Stimulated activated naive CD8-positive, alpha-beta T cell treated with anti-CD3 and anti-CD28 coated beads, Interleukin-15, Interleukin-2, amounts not matched to agents 100 ng/mL and 50 ng/mL, for 24 hours (primary cell): ENCODE data around the gene PDE7B.
A peak's percentile ranks its signal among the peaks of the same experiment; 100 is the strongest.
"Not testable (repeated sequence)": the region's sequence is repeated elsewhere in the genome, so short reads cannot be mapped to it uniquely, and the experiment has no call there.

ENCODE experiments used
- H3K27ac Mint-ChIP-seq: one replicate; pipeline ENCODE4 v1.8.0; 2021; ENCODE audit warnings: mild to moderate bottlenecking, mixed read lengths
- H3K27me3 Mint-ChIP-seq: one replicate; pipeline ENCODE4 v1.8.0; 2021; ENCODE audit warnings: mixed read lengths
- H3K36me3 Mint-ChIP-seq: one replicate; pipeline ENCODE4 v1.8.0; 2021; ENCODE audit warnings: low read depth, mixed read lengths
- H3K4me1 Mint-ChIP-seq: one replicate; pipeline ENCODE4 v1.8.0; 2021; ENCODE audit warnings: low read depth, mixed read lengths
- H3K4me3 Mint-ChIP-seq: one replicate; pipeline ENCODE4 v1.8.0; 2021; ENCODE audit warnings: mild to moderate bottlenecking, mixed read lengths
- H3K9me3 Mint-ChIP-seq: one replicate; pipeline ENCODE4 v1.8.0; 2021; ENCODE audit warnings: mixed read lengths

Gene PDE7B

DNA sequence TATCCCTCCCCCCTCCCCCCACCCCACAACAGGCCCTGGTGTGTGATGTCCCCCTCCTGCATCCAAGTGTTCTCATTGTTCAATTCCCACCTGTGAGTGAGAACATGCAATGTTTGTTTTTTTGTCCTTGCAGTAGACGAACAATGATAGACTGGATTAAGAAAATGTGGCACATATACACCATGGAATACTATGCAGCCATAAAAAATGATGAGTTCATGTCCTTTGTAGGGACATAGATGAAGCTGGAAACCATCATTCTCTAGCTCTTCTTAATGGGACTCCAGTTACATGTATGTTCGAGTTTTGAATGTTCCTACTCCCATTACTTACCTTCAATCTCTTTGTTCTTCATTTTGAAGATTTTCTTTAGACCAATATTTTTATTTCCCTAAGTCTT lies 13.4 kb downstream of the PDE7B start:
- H3K4me3 Mint-ChIP-seq, H3K9me3 Mint-ChIP-seq, H3K4me1 Mint-ChIP-seq, H3K36me3 Mint-ChIP-seq, H3K27me3 Mint-ChIP-seq, H3K27ac Mint-ChIP-seq: not testable (repeated sequence)

DNA sequence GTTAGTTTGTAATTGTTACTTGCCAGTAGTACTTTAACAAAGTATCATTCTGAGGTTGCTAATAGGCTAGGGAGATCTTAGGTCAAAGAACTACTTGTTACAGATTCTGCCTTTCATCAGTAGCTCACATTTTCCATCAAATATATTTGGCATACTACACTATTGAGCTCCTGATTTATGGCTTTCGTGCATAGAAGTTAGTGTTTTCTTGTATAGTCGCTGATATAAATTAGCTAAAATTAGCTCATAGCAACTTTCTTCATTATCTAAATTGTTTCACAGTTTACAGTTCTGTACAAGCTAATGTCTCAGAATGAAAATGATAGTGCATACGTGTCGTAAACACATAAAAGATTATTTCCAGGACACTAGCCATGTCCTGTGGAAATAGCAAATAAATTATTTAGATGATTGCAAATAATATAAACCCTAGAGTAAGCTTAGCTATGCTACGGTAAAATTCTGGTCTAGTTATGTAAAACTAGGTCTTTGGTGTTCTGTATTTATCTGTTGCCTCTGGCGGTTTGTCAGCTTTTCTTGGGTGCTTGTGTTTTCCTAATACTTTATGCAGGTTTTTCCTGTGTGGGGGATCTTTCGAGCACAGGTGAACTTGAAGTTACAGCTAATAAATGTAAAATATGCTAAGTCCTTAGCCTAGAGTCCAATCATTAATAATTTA lies 15.1 kb downstream of the PDE7B start:
- no peaks in the 10 kb centered on the region for H3K27me3 Mint-ChIP-seq
- H3K4me1 Mint-ChIP-seq = peaks cover 22% of the 10 kb centered on the region
- peaks cover 5% of the 10 kb centered on the region for H3K36me3 Mint-ChIP-seq
- H3K27ac Mint-ChIP-seq = no peak overlapping the region
- H3K4me3 Mint-ChIP-seq = no peak overlapping the region
- H3K9me3 Mint-ChIP-seq = peaks cover 6% of the 10 kb centered on the region

DNA sequence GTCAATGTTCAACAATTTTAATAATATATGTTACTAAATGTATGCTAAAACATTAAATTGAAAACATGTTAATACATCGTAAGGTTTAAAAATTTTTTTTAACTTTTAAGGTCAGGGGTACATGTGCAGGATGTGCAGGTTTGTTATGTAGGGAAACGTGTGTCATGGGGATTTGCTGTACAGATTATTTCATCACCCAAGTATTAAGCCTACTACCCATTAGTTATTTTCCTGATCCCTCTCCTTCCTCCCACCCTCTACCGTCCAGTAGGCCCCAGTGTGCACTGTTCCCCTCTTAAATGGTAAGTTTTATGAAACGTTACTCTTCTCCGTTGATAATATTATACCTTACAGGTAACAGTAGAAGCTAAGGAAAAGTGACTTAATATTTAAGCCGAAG lies 15.8 kb downstream of the PDE7B start:
- peaks cover 5% of the 10 kb centered on the region for H3K36me3 Mint-ChIP-seq
- no peak overlapping the region for H3K4me3 Mint-ChIP-seq
- H3K27ac Mint-ChIP-seq = no peak overlapping the region
- peaks cover 6% of the 10 kb centered on the region for H3K9me3 Mint-ChIP-seq
- H3K4me1 Mint-ChIP-seq = peaks cover 22% of the 10 kb centered on the region
- no peaks in the 10 kb centered on the region for H3K27me3 Mint-ChIP-seq

DNA sequence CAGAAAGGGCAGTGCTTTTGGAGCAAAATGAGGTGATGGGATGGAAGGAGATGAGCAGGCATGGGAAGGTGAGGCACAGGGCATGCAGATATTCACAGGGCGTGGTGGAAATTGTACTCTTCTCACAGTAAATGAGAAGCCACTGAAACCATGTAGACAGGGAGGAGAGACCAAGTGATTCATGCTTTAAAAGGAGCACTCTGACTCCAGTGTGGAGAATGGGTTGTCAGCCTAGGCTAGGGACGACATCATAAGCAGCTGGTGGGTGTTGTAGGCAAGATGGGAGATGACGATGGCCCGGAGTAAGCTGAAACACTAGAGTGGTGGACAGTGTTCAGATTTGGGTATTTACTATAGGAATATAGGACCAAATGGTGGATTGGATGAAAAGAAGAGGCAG lies 18.4 kb downstream of the PDE7B start:
- Mint-ChIP-seq H3K4me1 (peaks cover 22% of the 10 kb centered on the region), H3K27me3 (no peaks in the 10 kb centered on the region), H3K4me3 (no peak overlapping the region), H3K9me3 (peaks cover 6% of the 10 kb centered on the region), H3K27ac (no peak overlapping the region), H3K36me3 (peaks cover 5% of the 10 kb centered on the region)

DNA sequence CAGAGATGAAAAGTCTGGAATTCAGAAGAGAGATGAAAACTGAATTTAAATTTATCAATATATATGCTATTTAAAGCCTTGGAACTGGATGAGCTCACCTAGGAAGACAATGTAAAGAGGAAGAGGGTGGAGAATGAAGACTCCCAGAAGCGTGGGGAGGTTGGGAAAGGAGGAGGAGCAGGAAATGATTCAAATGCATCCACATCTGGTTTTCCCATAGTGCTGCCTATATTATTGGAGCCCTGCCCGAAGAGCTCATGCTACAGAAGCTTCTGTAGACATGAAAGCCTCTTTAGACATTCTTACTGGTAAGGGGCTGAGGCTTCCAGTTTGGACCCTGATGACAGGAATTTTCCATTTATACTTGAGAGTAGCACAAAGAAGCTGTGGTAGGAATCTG lies 19.2 kb downstream of the PDE7B start:
- Mint-ChIP-seq H3K9me3 (no peaks in the 10 kb centered on the region), H3K4me3 (no peak overlapping the region), H3K27ac (no peak overlapping the region), H3K4me1 (peaks cover 24% of the 10 kb centered on the region), H3K36me3 (no peaks in the 10 kb centered on the region), H3K27me3 (no peaks in the 10 kb centered on the region)

DNA sequence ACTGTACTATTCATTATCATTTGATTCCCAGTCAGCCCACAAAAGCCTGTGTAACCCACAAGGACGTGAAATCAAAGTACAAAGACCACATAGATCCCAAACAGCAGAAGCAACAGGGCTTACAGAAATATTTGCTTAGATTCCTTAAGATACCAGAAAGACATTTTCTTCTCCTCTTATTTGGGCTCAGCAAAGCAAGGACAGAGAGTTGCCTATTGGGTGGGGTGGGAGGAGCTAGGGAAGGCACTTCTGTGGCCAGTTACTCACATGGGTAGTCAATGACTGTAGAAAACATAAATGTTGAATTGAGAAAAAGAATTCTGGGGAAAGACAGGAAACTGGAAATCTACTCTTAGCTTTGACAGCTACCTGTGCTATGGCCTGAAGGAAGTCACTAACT lies 19.8 kb downstream of the PDE7B start:
- H3K27ac Mint-ChIP-seq = no peak overlapping the region
- no peaks in the 10 kb centered on the region for H3K9me3 Mint-ChIP-seq
- H3K27me3 Mint-ChIP-seq = no peaks in the 10 kb centered on the region
- H3K36me3 Mint-ChIP-seq = no peaks in the 10 kb centered on the region
- H3K4me3 Mint-ChIP-seq = no peak overlapping the region
- peaks cover 29% of the 10 kb centered on the region for H3K4me1 Mint-ChIP-seq

DNA sequence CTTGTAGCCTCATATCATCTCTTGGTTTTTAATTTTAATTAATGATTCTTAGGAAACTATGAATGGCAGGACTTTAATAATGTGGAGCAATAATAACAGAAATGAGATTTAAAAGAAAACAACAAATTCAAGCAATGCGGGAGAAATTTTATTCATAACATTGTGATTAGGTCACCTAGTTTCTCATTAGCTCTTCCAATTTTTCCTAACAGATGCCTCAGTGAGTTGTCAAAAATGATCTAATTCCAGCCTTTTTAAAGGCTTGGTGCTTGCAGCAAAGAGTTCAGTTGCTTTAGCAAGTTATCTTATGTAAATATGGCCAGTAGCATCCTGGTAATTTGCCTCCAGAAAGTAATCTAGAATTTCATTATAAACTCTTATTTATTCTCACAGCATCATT lies 20.4 kb downstream of the PDE7B start:
- H3K27me3 Mint-ChIP-seq = no peaks in the 10 kb centered on the region
- no peaks in the 10 kb centered on the region for H3K36me3 Mint-ChIP-seq
- H3K27ac Mint-ChIP-seq = no peak overlapping the region
- H3K9me3 Mint-ChIP-seq = no peaks in the 10 kb centered on the region
- no peak overlapping the region for H3K4me3 Mint-ChIP-seq
- H3K4me1 Mint-ChIP-seq = peaks cover 34% of the 10 kb centered on the region

DNA sequence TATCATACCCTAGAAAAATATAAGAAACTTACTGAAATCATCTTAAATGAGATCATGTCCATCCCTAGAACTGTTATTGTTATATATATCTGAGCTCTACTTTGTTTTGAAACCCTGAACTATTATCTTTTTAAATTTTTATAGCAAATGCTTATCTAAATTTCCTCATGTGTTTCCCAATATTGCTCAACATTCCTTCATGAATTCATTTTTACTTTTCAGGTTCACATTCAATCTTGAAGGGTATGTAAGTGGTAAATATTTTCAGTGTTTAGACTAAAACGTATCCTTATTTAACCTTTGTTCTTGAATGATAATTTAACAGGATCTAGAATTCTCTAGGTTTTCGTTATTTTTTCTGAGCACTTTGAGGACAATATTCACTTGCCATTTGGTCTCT lies 23.9 kb downstream of the PDE7B start:
- Mint-ChIP-seq H3K36me3 (no peaks in the 10 kb centered on the region), H3K4me3 (no peak overlapping the region), H3K4me1 (peaks cover 50% of the 10 kb centered on the region), H3K27me3 (no peaks in the 10 kb centered on the region), H3K9me3 (no peaks in the 10 kb centered on the region), H3K27ac (peak overlapping the region; percentile 47)

GRCh38 chr6:135876058-135876457 lies 24.6 kb downstream of the PDE7B start:
- no peaks in the 10 kb centered on the region for H3K9me3 Mint-ChIP-seq
- peaks cover 50% of the 10 kb centered on the region for H3K4me1 Mint-ChIP-seq
- no peak overlapping the region for H3K4me3 Mint-ChIP-seq
- peak overlapping the region; percentile 47 for H3K27ac Mint-ChIP-seq
- H3K36me3 Mint-ChIP-seq = no peaks in the 10 kb centered on the region
- H3K27me3 Mint-ChIP-seq = no peaks in the 10 kb centered on the region

- H3K4me1 Mint-ChIP-seq = peaks cover 61% of the 10 kb centered on the region
- no peak overlapping the region for H3K4me3 Mint-ChIP-seq
Measured at GRCh38 chr6:135877666-135878065, 26.2 kb downstream of the PDE7B start.

GRCh38 chr6:135880066-135880972 lies 28.8 kb downstream of the PDE7B start:
- peaks cover 76% of the 10 kb centered on the region for H3K4me1 Mint-ChIP-seq
- peak overlapping the region; percentile 98 for H3K27ac Mint-ChIP-seq
- H3K9me3 Mint-ChIP-seq = no peaks in the 10 kb centered on the region
- H3K4me3 Mint-ChIP-seq = peak overlapping the region; percentile 86
- H3K36me3 Mint-ChIP-seq = no peaks in the 10 kb centered on the region
- no peaks in the 10 kb centered on the region for H3K27me3 Mint-ChIP-seq

More at GRCh38 chr6:135877666-135878065, 26.2 kb downstream of the PDE7B start:
- no peaks in the 10 kb centered on the region for H3K27me3 Mint-ChIP-seq
- no peaks in the 10 kb centered on the region for H3K36me3 Mint-ChIP-seq
- H3K9me3 Mint-ChIP-seq = no peaks in the 10 kb centered on the region
- peak overlapping the region; percentile 63 for H3K27ac Mint-ChIP-seq

DNA sequence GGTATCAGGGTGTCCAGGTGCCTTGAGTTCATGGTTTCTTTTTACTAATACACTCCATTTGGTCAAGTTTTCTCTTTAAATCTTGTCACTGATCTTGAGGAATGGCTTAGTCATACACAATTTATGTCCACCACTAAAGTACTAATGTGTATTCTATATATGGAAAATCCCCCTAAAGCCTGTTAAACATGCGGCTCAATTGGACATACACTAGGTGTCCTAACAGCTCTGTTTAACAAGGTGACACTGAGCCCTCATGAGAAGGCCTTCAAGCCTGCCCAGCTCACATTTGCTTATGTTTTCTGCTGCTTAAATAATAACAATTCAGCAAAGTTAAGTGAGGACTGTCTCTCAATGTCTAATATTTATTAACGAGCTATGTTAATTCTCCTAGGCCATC lies 31.5 kb downstream of the PDE7B start:
- H3K4me3 Mint-ChIP-seq = no peak overlapping the region
- H3K36me3 Mint-ChIP-seq = no peaks in the 10 kb centered on the region
- H3K27ac Mint-ChIP-seq = peak overlapping the region; percentile 98
- H3K4me1 Mint-ChIP-seq = peaks cover 59% of the 10 kb centered on the region
- no peaks in the 10 kb centered on the region for H3K27me3 Mint-ChIP-seq
- no peaks in the 10 kb centered on the region for H3K9me3 Mint-ChIP-seq

- peaks cover 58% of the 10 kb centered on the region for H3K4me1 Mint-ChIP-seq
- H3K36me3 Mint-ChIP-seq = no peaks in the 10 kb centered on the region
- H3K9me3 Mint-ChIP-seq = no peaks in the 10 kb centered on the region
- H3K4me3 Mint-ChIP-seq = no peak overlapping the region
- H3K27ac Mint-ChIP-seq = no peak overlapping the region
- no peaks in the 10 kb centered on the region for H3K27me3 Mint-ChIP-seq
Measured at GRCh38 chr6:135883536-135883935, 32.0 kb downstream of the PDE7B start.

- Mint-ChIP-seq H3K4me3 (no peak overlapping the region), H3K27me3 (no peaks in the 10 kb centered on the region)
Measured at GRCh38 chr6:135884136-135884535, 32.6 kb downstream of the PDE7B start.

GRCh38 chr6:135887069-135887468 lies 35.6 kb downstream of the PDE7B start:
- H3K9me3 Mint-ChIP-seq = no peaks in the 10 kb centered on the region
- no peaks in the 10 kb centered on the region for H3K36me3 Mint-ChIP-seq
- H3K4me3 Mint-ChIP-seq = no peak overlapping the region
- H3K27me3 Mint-ChIP-seq = no peaks in the 10 kb centered on the region
- H3K4me1 Mint-ChIP-seq = peaks cover 26% of the 10 kb centered on the region
- H3K27ac Mint-ChIP-seq = no peak overlapping the region

More at GRCh38 chr6:135884136-135884535, 32.6 kb downstream of the PDE7B start:
- no peaks in the 10 kb centered on the region for H3K9me3 Mint-ChIP-seq
- H3K4me1 Mint-ChIP-seq = peaks cover 56% of the 10 kb centered on the region
- H3K27ac Mint-ChIP-seq = no peak overlapping the region
- no peaks in the 10 kb centered on the region for H3K36me3 Mint-ChIP-seq
